ENCODE measurements around the gene SHB. TPM values are rescaled to one million over a fixed set of nuclear protein-coding genes. Genes with fewer than 3 reads are reported as not detected.

SHB gene
- total RNA-seq, 1 experiment from 2014 or later = 54.8 TPM

- DNase-seq (ENCODE audit: low spot score) = no peak
These were observed 79.3 kb downstream of the SHB start for GRCh38 chr9:37989701-37990100.

- no peak for DNase-seq (ENCODE audit: low spot score)
These were observed 80.4 kb downstream of the SHB start for GRCh38 chr9:37988602-37989001.

- DNase-seq (ENCODE audit: low spot score) = no peak
These were observed 81.0 kb downstream of the SHB start for GRCh38 chr9:37988041-37988440.

GRCh38 chr9:37987467-37987981, 81.5 kb downstream of the SHB start:
- DNase-seq (ENCODE audit: low spot score) = no peak

- DNase-seq (ENCODE audit: low spot score) = no peak
These were observed 82.2 kb downstream of the SHB start for GRCh38 chr9:37986771-37987258.

GRCh38 chr9:37986001-37986400, 83.0 kb downstream of the SHB start:
- no peak for DNase-seq (ENCODE audit: low spot score)

- peak; percentile 26 for DNase-seq (ENCODE audit: low spot score)
These were observed 84.1 kb downstream of the SHB start for GRCh38 chr9:37984672-37985611.

GRCh38 chr9:37984278-37984671, 84.8 kb downstream of the SHB start:
- no peak for DNase-seq (ENCODE audit: low spot score)

GRCh38 chr9:37983381-37984067, 85.5 kb downstream of the SHB start:
- no peak for DNase-seq (ENCODE audit: low spot score)

- DNase-seq (ENCODE audit: low spot score) = no peak
These were observed 89.2 kb downstream of the SHB start for GRCh38 chr9:37979844-37980243.

GRCh38 chr9:37978983-37979382, 90.0 kb downstream of the SHB start:
- DNase-seq (ENCODE audit: low spot score) = no peak

- DNase-seq (ENCODE audit: low spot score) = no peak
These were observed 90.6 kb downstream of the SHB start for GRCh38 chr9:37978481-37978864.

GRCh38 chr9:37977851-37978480, 91.1 kb downstream of the SHB start:
- DNase-seq (ENCODE audit: low spot score) = no peak

- DNase-seq (ENCODE audit: low spot score) = no peak
These were observed 92.1 kb downstream of the SHB start for GRCh38 chr9:37976714-37977477.

GRCh38 chr9:37975639-37976038, 93.4 kb downstream of the SHB start:
- DNase-seq (ENCODE audit: low spot score) = no peak

- no peak for DNase-seq (ENCODE audit: low spot score)
These were observed 94.4 kb downstream of the SHB start for GRCh38 chr9:37974506-37975173.

- DNase-seq (ENCODE audit: low spot score) = no peak
These were observed 96.6 kb downstream of the SHB start for GRCh38 chr9:37972351-37972848.

- DNase-seq (ENCODE audit: low spot score) = no peak
These were observed 97.3 kb downstream of the SHB start for GRCh38 chr9:37971691-37972090.

GRCh38 chr9:37971108-37971459, 97.9 kb downstream of the SHB start:
- no peak for DNase-seq (ENCODE audit: low spot score)

- no peak for DNase-seq (ENCODE audit: low spot score)
These were observed 98.5 kb downstream of the SHB start for GRCh38 chr9:37970301-37971107.
